Measurements from ENCODE around the gene PWWP2B.

PWWP2B gene

DNA sequence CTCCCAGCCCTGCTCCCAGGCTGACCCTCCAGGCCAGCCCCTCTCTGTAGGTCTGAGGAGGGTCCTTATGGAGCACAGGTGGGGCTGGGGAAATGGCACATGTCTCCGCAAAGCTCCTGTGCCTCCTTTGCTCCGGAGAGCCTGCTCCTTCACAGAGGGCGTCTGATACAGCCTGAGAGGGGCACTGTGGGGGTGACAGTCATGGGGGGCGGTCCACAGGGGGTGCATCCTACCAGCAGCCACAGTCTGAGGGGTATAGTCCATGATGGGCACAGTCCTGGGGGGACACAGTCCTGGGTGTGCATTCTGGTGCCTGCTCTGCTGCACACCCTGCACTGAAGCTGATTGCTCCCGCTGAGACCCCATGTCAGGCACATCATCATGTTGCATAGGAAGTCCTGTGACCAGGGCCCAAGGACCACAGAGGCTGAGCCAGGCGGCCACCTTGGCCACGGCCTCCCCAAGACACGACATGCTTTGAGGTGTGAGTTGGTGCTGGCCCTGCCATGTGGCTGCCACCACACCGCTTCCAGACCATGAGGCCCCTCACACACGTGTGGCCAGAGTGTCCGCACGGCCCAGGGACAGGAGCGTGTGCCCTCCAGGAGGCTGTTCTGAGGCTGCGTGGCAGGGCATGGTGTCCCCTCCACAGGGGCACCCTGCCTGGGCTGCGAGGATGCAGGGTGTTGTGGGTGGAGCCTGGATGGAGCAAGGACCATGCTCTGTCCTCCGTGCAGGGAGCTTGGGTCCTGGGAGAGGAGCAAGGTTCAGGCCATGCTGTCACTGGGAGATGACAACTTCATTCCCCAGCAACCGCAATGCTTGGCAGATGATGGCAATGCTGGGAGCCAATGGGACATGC, 59.2 kb downstream of the PWWP2B start:
- DNase-seq: no peak

DNA sequence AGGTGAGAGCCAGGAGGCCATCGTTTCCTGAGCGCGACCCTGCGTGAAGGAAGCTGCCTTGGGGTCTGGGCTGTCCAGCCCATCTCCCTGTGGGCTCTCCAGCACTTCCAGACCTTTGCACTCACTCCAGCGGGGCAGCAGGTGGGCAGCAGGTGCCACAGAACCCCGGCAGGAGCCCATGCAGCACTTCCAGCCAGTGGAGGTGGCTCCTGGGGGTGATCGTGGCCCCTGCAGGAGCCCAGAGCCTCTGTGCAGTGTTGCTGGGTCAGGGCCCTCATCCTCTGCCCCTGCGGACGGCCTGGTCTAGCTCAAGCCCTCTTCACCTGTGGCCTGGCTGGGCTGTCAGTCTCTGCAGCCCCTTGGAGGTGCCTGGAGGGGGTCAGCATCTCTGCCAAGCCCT, 59.9 kb downstream of the PWWP2B start:
- DNase-seq: no peak

- DNase-seq: no peak
Observed at GRCh38 chr10:132457328-132458070, 60.5 kb downstream of the PWWP2B start.

DNA sequence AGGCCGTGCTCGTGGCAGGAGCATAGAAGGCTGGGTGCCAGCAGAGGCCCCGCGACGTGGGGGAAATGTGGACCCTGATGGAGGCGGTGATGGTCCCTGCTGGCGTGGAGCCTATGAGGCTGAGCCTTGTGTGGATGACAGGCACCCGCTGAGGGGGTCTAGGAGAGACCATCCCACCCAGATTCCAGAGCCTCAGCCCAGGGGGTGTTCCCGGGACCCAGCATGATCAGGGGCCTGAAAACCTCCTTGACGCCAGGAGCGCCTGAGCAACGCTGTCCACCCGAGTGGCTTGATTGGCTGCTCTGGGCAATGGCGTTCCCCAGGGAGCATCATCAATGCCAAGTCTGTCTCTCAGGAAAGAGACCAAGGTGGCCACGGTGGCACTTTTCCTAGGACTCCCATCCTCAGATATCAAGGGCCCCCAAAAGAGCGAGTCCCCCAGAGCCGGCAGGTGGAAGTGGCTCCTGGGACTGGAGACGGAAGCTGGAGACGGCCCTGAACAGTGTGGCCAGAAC, 61.1 kb downstream of the PWWP2B start:
- DNase-seq: no peak

DNA sequence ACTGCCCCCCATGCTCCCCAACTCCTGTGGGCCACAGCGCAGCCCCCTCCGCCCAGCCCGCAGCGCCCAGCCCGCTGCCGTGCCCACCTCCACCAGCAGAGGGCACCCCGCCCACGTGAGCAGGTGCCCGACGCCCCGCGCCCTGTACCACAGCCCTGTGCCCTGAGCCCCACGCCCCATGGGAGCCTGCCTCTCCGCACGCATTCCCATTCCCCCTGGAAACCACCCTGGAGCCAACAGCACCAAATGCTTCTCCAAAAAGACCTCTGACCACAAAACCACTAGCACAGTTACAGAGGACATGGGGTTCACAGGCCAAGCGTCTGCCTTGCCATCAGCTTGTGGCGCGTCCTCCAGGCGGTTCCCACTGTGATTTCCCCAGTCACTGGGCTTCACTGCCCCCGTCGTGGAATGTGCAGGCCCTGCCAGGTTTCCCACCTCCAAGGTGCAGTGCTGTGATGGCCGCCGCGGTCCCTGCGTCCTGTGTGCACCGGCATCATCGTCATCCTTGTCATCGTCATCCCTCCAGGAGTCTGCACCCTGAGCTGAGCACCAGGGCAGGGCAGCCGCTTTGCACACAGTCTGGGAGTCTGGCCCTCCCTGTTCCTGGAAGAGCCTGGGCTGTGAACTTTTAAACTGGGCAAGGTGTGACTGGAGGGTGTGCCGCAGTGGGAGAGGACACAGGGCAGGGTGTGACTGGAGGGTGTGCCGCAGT, 61.7 kb downstream of the PWWP2B start:
- peak in 36 of 56 donors; percentile 17 to 75 (median 39) for DNase-seq

DNA sequence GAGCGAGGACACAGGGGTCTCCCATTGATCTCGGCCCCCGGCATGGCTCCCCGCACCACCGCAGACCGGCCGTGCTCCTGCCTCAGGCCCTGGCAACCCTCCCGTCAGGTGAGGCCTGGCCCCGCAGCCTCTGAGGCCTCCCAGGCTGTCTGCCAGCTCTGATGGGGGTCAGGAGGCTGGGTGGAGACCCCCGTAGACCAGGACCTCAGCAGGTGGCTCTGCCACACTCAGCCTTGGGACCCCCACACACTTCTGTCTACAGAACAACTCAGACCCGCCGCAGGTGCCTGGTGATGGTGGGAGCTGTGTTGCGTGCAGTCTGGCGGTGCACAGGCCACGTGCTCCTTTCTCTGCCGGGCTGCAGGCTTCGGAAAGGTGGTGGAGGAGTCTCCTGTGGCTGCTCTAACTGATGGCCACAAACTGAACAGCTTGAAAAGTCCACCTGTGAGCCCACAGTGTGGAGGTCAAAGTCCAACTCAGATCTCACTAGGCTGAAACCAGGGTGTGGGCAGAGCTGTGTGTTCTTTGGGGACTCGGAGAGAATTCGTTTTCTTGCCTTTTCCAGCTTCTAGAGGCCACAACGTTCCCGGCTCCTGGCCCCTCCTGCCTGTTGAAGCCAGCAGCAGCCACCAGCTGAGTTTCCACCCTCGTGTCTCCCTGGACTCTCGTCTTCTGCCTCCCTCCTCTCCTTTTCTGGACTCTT, 62.5 kb downstream of the PWWP2B start:
- DNase-seq: no peak

GRCh38 chr10:132460071-132460470, 63.1 kb downstream of the PWWP2B start:
- no peak for DNase-seq

DNA sequence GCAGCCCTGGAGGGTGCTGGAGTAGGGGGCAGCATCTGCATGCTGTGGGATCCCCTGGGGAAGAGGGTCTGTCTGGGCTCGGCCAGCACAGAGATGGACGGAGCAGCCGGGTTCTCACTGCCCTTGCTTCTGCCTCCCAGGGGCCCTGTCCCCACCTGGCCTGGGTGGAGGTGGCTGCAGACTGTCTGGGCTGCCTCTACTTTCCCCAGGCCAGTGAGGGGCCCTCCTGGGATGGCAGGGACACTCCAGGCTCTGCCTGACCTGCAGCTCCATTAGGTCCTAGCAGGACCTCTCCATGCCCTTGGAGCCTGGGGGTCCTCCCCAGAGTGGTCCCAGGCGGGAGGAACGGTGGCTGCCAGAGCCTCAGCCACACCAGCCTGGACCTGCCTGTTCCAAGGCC, 63.7 kb downstream of the PWWP2B start:
- no peak for DNase-seq

DNA sequence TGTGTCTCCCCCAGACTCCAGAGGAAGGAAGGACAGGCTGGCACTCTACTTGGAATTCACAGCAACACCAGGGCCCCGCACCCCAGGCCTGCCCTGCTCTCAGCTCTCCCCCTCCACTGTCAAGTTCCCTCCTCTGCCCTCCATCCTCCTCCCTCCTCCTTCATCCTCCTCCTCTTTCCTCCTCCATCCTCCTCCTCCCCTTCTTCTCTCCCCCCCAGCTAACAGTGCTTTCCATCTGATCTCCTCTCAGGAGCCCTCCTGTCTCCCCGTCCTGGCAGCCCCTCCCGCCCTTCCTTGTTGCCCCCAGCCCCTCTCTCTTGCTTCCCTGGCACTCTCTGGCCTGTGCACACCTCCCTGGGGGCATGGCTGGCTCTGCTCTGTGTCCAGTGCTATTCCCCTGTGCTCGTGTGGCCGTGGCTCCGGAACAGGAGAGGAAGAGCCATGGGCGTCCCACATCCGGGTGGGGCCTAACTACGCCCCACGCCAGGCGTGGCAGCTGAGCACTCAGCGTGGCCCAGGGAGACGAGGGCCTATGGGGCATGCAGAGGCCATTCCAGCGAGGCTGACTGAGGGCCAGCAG, 64.2 kb downstream of the PWWP2B start:
- DNase-seq: no peak

DNA sequence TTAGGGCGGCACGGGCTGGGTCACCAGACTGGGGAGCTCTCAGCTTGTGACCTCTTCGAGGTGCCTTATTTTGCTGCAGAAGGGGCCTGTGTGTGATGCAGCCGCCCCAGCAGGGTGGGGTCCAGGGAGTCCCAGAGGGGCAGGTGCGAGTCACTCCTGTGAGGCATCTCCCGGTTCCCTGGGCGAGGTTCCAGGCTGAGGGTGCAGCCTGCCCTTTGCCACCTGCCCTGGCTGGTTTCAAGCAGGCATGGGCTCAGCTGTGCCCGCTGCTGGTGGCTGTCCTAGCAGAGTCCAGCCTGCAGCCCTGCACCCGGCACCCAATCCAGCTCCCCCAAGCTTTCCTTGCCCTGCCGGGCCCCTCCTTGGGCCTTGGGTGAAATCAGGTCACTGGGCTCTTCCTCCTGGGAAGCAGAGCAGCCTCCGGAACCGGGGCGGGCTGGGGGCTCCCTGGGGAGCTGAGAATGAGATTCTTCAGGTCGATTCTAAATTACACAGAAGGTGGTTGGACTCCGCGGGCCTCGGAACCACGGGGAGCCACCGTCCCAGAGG, 64.8 kb downstream of the PWWP2B start:
- DNase-seq: no peak

DNA sequence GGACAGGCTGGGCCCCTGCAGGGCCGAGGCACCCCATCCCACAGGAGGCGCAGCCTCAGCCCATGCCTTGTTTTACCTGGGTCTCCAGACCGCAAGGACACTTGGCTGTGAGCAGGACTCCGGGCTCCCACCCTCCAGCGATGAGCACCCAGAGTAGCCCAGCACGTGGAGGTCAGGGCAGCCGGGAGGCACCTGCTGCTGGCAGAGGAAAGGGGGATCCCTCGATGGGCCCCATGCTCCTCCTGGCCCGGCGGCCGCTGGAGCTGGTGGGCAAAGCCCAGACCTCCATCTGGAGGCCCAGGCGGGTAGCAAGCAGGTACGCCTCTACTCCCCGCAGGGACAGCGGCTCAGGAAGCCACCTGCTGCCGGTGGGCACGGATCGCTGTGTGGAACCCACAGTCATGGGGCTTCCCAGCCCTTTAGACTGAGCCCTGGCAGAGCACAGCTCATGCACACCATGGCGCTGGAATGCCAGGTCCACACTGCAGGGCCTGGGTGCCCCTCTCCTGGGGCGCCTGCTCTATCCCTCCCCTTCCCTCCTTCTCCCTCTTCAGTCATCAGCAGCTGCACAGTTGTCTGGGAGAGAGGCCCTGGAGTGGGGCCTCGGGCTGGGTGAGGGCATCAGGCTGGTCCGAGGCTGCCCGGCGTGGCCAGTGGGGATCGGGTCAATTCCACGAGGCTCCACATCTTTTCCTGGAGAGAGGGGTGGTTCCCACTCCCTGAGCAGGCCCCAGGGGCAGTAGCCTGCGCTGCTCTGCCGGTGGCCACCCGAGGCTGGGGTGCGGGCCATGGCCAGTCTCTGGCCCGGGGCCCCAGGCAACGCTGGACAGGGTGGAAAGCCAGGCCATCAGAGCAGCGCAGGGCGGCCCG, 65.7 kb downstream of the PWWP2B start:
- no peak for DNase-seq

DNA sequence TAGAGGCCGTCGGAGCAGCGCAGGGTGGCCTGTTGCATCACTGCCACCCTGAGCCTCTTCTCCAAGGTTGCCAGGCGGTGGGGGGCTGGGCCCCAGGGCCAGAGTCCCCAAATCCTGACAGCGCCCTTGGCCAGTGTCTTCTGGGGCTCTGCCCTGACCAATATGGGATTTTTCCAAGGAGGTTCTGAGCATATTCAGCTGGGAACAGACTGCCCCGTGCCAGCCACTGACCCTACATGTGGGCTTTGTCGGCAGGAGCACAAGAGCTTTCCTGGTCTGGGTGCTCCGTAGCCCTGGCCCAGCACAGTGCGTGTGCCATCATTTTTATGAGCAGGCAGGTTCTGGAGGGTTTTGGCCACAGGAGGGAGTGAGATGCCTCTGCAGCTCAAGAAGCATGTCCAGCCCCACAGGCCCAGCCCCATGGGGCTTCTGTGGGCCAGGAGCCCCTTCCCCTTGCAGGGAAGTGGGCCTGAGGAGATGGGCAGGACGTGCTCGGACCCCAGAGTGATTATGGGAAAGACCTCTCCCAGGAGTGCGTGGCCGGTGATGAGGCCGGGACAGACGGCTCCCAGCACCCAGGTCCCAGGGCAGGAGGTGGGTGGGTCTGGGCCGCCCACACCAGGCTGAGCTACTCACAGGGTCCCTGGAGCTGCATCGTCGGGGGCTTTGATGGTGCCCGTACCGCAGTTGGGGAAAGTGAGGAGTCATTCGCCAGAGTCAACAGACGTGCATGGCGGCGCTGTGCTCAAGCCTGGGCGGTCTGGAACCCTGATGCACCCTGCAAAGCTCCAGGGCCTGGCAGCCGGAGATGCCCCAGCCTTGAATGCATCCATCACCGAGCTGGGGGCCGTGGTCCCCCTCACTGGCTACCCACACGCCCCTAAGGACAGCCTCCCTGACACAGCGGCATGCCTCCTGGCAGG, 66.6 kb downstream of the PWWP2B start:
- DNase-seq: no peak

DNA sequence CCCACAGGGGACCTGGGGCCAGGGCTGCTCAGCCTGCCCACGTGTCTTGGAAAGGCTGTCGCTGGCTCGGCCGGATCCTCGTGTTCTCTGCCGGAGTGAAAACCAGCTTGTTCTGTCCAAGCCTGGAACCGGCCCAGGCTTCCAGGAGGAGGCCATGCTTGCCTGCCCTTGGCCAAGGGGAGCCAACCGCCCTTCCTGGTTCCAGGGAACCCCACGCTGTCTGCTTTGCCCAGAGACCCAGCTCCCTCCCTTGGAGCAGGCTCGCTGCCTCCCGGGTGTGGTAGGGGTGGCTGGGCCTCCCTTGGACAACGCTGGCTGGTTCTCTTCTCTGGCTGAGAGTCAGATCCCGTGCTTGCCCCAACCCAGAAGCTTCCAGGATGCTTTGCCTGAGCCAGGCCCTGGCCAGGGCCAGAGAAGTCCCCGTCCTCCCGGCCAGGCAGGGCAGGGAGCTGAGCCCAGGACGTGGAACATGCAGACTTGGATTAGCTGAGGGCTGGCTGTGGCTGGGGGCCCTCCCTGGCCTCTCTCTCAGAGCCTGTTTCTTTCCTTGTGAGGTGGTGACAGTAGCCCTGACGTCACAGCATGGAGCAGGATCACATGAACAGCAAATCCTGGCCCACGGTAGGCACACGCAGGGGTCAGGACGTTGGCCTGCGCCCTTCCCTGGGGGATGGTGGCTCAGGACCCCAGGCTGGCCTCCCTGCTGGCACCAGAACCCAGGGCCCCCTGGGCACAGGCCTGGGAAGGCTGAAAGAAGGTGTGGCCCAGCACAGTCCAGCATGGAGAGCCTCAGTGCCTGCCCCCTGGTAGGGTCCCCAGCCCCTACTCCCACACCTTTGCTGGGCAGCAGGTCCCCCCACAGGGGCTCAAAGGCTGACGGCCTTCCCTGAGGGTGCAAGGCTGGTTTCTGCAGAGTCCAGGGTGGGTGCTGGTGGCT, 67.5 kb downstream of the PWWP2B start:
- peak in 55 of 56 donors; percentile 14 to 94 (median 74) for DNase-seq

GRCh38 chr10:132465193-132465888, 68.3 kb downstream of the PWWP2B start:
- DNase-seq: no peak

DNA sequence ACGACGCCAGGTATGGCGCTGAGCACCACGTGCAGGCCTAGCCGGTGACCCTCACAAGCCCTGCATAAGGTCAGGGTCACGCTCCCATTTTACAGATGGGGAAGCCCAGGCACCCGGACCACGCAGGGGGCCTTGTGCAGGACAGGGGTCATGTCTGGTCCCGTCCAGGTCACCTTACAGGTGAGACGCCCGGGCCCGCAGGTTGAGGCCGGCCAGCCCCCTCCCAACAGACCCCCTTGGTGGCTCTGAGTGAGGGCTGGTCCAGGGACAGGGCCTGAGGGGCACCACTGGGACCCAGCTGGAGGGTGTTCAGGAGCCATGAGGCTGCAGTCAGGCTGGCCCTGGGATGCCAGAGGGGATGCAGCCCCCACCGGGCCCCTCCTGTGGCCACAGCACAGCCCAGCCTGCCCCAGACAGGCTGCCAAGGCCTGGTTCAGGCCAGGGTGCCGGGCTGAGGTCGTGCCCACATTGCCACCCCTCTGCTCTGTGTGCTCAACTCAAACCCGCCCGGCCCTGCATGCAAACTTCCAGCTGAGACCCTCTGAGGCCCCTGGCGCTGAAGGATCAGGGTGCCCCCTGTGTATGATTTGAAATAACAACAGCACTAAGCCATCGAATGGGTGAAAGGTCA, 69.0 kb downstream of the PWWP2B start:
- DNase-seq: no peak
